ENCODE data around the gene IFT22.

DNA sequence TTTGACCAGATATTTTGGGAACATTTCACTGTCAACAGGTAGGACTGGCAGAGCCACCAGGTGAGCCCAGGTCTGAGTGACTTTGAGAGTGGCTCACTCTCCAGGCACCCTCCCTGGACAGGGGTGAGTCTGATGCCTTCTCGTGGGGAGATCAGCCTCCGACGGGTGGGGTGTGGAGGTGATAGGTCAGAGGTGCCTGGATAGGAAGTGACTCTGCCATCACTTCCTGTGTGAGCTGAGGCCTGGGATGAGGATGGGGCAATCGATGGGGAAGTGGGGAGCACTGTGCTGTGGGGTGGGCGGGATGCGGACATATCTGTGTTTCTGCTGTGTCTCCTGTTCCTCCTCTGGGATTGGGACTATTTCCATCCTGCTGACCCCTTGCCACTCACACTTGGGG, 34.6 kb downstream of the IFT22 start:
- TF ChIP-seq CTCF (conservative IDR thresholded peaks at IDR 0.05; ENCODE audit: low read depth, low read length) (no peak), RFX5 (IDR thresholded peaks at IDR 0.05; ENCODE audit: low read depth, low read length) (no peak), POLR2A (IDR thresholded peaks at IDR 0.05; ENCODE audit: low read depth, low read length) (no peak), RAD21 (IDR thresholded peaks at IDR 0.05; ENCODE audit: low read length) (no peak), USF2 (IDR thresholded peaks at IDR 0.05; ENCODE audit: low read depth, low read length) (no peak), CHD1 (IDR thresholded peaks at IDR 0.05; ENCODE audit: low read depth, low read length) (no peak), ELK1 (IDR thresholded peaks at IDR 0.05; ENCODE audit: borderline replicate concordance, low read depth, low read length) (no peak), CEBPB (IDR thresholded peaks at IDR 0.05; ENCODE audit: low read depth, low read length) (no peak), MAZ (IDR thresholded peaks at IDR 0.05; ENCODE audit: borderline replicate concordance, low read depth, low read length) (no peak), MXI1 (IDR thresholded peaks at IDR 0.05; ENCODE audit: borderline replicate concordance, low read depth, low read length) (no peak), MAFK (IDR thresholded peaks at IDR 0.05; ENCODE audit: low read depth, low read length) (no peak), NFE2L2 (IDR thresholded peaks at IDR 0.05; ENCODE audit: low read depth, low read length) (no peak)
